ENCODE data around the gene FGF13.

Gene FGF13

GRCh38 chrX:138740341-138740740 is 28.8 kb upstream of the FGF13 start:
- H3F3A ChIP-seq (ENCODE audit: control insufficient read depth, insufficient read depth): no peaks in the 10 kb centered on the region
- no peaks in the 10 kb centered on the region for H3K27me3 ChIP-seq (ENCODE audit: control insufficient read depth, low read length)
- H3K27ac ChIP-seq (ENCODE audit: low read depth, low read length): no peak overlapping the region
- H3K4me2 ChIP-seq (ENCODE audit: low read length): no peak overlapping the region
- H3K4me1 ChIP-seq (ENCODE audit: control insufficient read depth, low read length): no peaks in the 10 kb centered on the region
- no peaks in the 10 kb centered on the region for H3K36me3 ChIP-seq (ENCODE audit: control insufficient read depth, low read length)
- H3K4me3 ChIP-seq (ENCODE audit: low read length): no peak overlapping the region
- H3K9me3 ChIP-seq (ENCODE audit: control insufficient read depth, insufficient read depth, low read length): no peaks in the 10 kb centered on the region
- H3K79me2 ChIP-seq (ENCODE audit: control insufficient read depth, low read length): no peaks in the 10 kb centered on the region
- no peaks in the 10 kb centered on the region for H4K20me1 ChIP-seq (ENCODE audit: control insufficient read depth, insufficient read depth, low read depth, low read length)
- no peak for TF ChIP-seq CTCF (IDR thresholded peaks at IDR 0.05; ENCODE audit: low read depth, low read length, poor library complexity, severe bottlenecking)
- no peak for TF ChIP-seq EZH2phosphoT487 (IDR thresholded peaks at IDR 0.05; ENCODE audit: borderline replicate concordance, low read length)
- H3K9me2 ChIP-seq (replicated peaks; ENCODE audit: control insufficient read depth, low read length): no peaks in the 10 kb centered on the region

- no peak overlapping the region for H3K27ac ChIP-seq (ENCODE audit: low read depth, low read length)
- H4K20me1 ChIP-seq (ENCODE audit: control insufficient read depth, insufficient read depth, low read depth, low read length): no peaks in the 10 kb centered on the region
- H3K9me2 ChIP-seq (replicated peaks; ENCODE audit: control insufficient read depth, low read length): no peaks in the 10 kb centered on the region
- TF ChIP-seq CTCF (IDR thresholded peaks at IDR 0.05; ENCODE audit: low read depth, low read length, poor library complexity, severe bottlenecking): no peak
- no peak for TF ChIP-seq EZH2phosphoT487 (IDR thresholded peaks at IDR 0.05; ENCODE audit: borderline replicate concordance, low read length)
- no peaks in the 10 kb centered on the region for H3K9me3 ChIP-seq (ENCODE audit: control insufficient read depth, insufficient read depth, low read length)
- no peak overlapping the region for H3K4me3 ChIP-seq (ENCODE audit: low read length)
- H3K4me2 ChIP-seq (ENCODE audit: low read length): no peak overlapping the region
- no peaks in the 10 kb centered on the region for H3F3A ChIP-seq (ENCODE audit: control insufficient read depth, insufficient read depth)
- no peaks in the 10 kb centered on the region for H3K79me2 ChIP-seq (ENCODE audit: control insufficient read depth, low read length)
- H3K36me3 ChIP-seq (ENCODE audit: control insufficient read depth, low read length): no peaks in the 10 kb centered on the region
- no peaks in the 10 kb centered on the region for H3K4me1 ChIP-seq (ENCODE audit: control insufficient read depth, low read length)
- no peaks in the 10 kb centered on the region for H3K27me3 ChIP-seq (ENCODE audit: control insufficient read depth, low read length)
Observed at GRCh38 chrX:138723301-138723700, 11.8 kb upstream of the FGF13 start.

- Histone ChIP-seq H3K36me3 (ENCODE audit: control insufficient read depth, low read length) (no peaks in the 10 kb centered on the region), H3F3A (ENCODE audit: control insufficient read depth, insufficient read depth) (no peaks in the 10 kb centered on the region), H3K4me2 (ENCODE audit: low read length) (no peak overlapping the region), H3K4me3 (ENCODE audit: low read length) (no peak overlapping the region), H3K9me3 (ENCODE audit: control insufficient read depth, insufficient read depth, low read length) (no peaks in the 10 kb centered on the region), H3K9me2 (replicated peaks; ENCODE audit: control insufficient read depth, low read length) (no peaks in the 10 kb centered on the region), H4K20me1 (ENCODE audit: control insufficient read depth, insufficient read depth, low read depth, low read length) (no peaks in the 10 kb centered on the region), H3K79me2 (ENCODE audit: control insufficient read depth, low read length) (no peaks in the 10 kb centered on the region), H3K4me1 (ENCODE audit: control insufficient read depth, low read length) (no peaks in the 10 kb centered on the region), H3K27me3 (ENCODE audit: control insufficient read depth, low read length) (no peaks in the 10 kb centered on the region), H3K27ac (ENCODE audit: low read depth, low read length) (no peak overlapping the region)
- TF ChIP-seq EZH2phosphoT487 (IDR thresholded peaks at IDR 0.05; ENCODE audit: borderline replicate concordance, low read length): no peak
- no peak for TF ChIP-seq CTCF (IDR thresholded peaks at IDR 0.05; ENCODE audit: low read depth, low read length, poor library complexity, severe bottlenecking)
Observed at GRCh38 chrX:138719396-138719795, 7.9 kb upstream of the FGF13 start.

- Histone ChIP-seq H3K9me2 (replicated peaks; ENCODE audit: control insufficient read depth, low read length) (no peaks in the 10 kb centered on the region), H3F3A (ENCODE audit: control insufficient read depth, insufficient read depth) (no peaks in the 10 kb centered on the region), H3K9me3 (ENCODE audit: control insufficient read depth, insufficient read depth, low read length) (no peaks in the 10 kb centered on the region), H3K27me3 (ENCODE audit: control insufficient read depth, low read length) (no peaks in the 10 kb centered on the region), H4K20me1 (ENCODE audit: control insufficient read depth, insufficient read depth, low read depth, low read length) (no peaks in the 10 kb centered on the region), H3K4me3 (ENCODE audit: low read length) (no peak overlapping the region), H3K4me2 (ENCODE audit: low read length) (no peak overlapping the region), H3K27ac (ENCODE audit: low read depth, low read length) (no peak overlapping the region), H3K36me3 (ENCODE audit: control insufficient read depth, low read length) (no peaks in the 10 kb centered on the region), H3K79me2 (ENCODE audit: control insufficient read depth, low read length) (no peaks in the 10 kb centered on the region), H3K4me1 (ENCODE audit: control insufficient read depth, low read length) (no peaks in the 10 kb centered on the region)
- TF ChIP-seq EZH2phosphoT487 (IDR thresholded peaks at IDR 0.05; ENCODE audit: borderline replicate concordance, low read length) (no peak), CTCF (IDR thresholded peaks at IDR 0.05; ENCODE audit: low read depth, low read length, poor library complexity, severe bottlenecking) (no peak)
Observed at GRCh38 chrX:138718941-138719340, 7.4 kb upstream of the FGF13 start.

All from DOHH2 (cell line).